Mesodermal cell (in vitro differentiated cells): ENCODE measurements around the gene RAPGEF5.

Experiments
- H3K27ac ChIP-seq: 2 replicates; pipeline ENCODE4 v1.7.0; 2013; ENCODE audit warnings: mild to moderate bottlenecking, low read depth, low read length, moderate library complexity; ENCODE audit not compliant: severe bottlenecking
- H3K36me3 ChIP-seq: 2 replicates; pipeline ENCODE4 v1.7.1; 2013; ENCODE audit warnings: mild to moderate bottlenecking, low read length, moderate library complexity; ENCODE audit not compliant: control insufficient read depth, insufficient read depth
- H3K4me1 ChIP-seq: one replicate; pipeline ENCODE4 v1.7.1; 2013; ENCODE audit warnings: mild to moderate bottlenecking, low read length; ENCODE audit not compliant: insufficient read depth, control insufficient read depth, poor library complexity, severe bottlenecking
- H3K4me3 ChIP-seq: 2 replicates; pipeline ENCODE4 v1.7.0; 2013; ENCODE audit warnings: low read length, control low read depth, mild to moderate bottlenecking; ENCODE audit not compliant: insufficient read depth, poor library complexity, severe bottlenecking; ENCODE audit errors: extremely low read depth
- H3K9me3 ChIP-seq: 2 replicates; pipeline ENCODE4 v1.7.1; 2013; ENCODE audit warnings: mild to moderate bottlenecking, low read length, moderate library complexity; ENCODE audit not compliant: control insufficient read depth
- WGBS, 2 experiments: methylation state at CpG; one replicate each; pipeline ENCODE4 v1.1.5; 2013; ENCODE audit warnings: missing lambda C conversion rate in 2 of 2; ENCODE audit not compliant: insufficient coverage in 2 of 2; 5-methylcytosine and 5-hydroxymethylcytosine counted together

RAPGEF5 gene

GRCh38 chr7:22193450-22193983 is 163.4 kb downstream of the RAPGEF5 start:
- no peaks in the 10 kb centered on the region for H3K36me3 ChIP-seq
- no peaks in the 10 kb centered on the region for H3K9me3 ChIP-seq
- peaks cover 4% of the 10 kb centered on the region for H3K4me1 ChIP-seq
- H3K27ac ChIP-seq, result no peak overlapping the region
- H3K4me3 ChIP-seq, result peak overlapping the region; percentile 31
- WGBS, 2 experiments, result 5 to 6% methylated on average over 15 to 17 of the region's 21 CpGs

- 20 to 46% methylated on average over 3 of the region's 3 CpGs for WGBS, 2 experiments
- H3K27ac ChIP-seq, result no peak overlapping the region
- peak overlapping the region; percentile 31 for H3K4me3 ChIP-seq
- H3K4me1 ChIP-seq, result peaks cover 4% of the 10 kb centered on the region
- H3K9me3 ChIP-seq, result no peaks in the 10 kb centered on the region
- H3K36me3 ChIP-seq, result no peaks in the 10 kb centered on the region
Observed at GRCh38 chr7:22192801-22193200, 164.2 kb downstream of the RAPGEF5 start.

GRCh38 chr7:22190736-22191135 is 166.2 kb downstream of the RAPGEF5 start:
- Histone ChIP-seq H3K4me3 (no peak overlapping the region), H3K9me3 (no peaks in the 10 kb centered on the region), H3K4me1 (peaks cover 4% of the 10 kb centered on the region), H3K27ac (no peak overlapping the region), H3K36me3 (no peaks in the 10 kb centered on the region)
- 95 to 100% methylated on average over 2 to 5 of the region's 8 CpGs for WGBS, 2 experiments

- H3K4me1 ChIP-seq, result peaks cover 4% of the 10 kb centered on the region
- H3K36me3 ChIP-seq, result no peaks in the 10 kb centered on the region
- no peaks in the 10 kb centered on the region for H3K9me3 ChIP-seq
- H3K27ac ChIP-seq, result no peak overlapping the region
- 83 to 90% methylated on average over 4 to 5 of the region's 6 CpGs for WGBS, 2 experiments
- no peak overlapping the region for H3K4me3 ChIP-seq
Observed at GRCh38 chr7:22189741-22190140, 167.2 kb downstream of the RAPGEF5 start.

GRCh38 chr7:22189230-22189629 is 167.7 kb downstream of the RAPGEF5 start:
- Histone ChIP-seq H3K4me1 (peaks cover 4% of the 10 kb centered on the region), H3K27ac (no peak overlapping the region), H3K36me3 (no peaks in the 10 kb centered on the region), H3K9me3 (no peaks in the 10 kb centered on the region), H3K4me3 (no peak overlapping the region)
- WGBS, 2 experiments, result 66 to 70% methylated on average over 2 to 3 of the region's 3 CpGs

GRCh38 chr7:22187691-22188348 is 169.1 kb downstream of the RAPGEF5 start:
- H3K4me3 ChIP-seq, result no peak overlapping the region
- no peaks in the 10 kb centered on the region for H3K9me3 ChIP-seq

GRCh38 chr7:22185559-22185958 is 171.4 kb downstream of the RAPGEF5 start:
- no peak overlapping the region for H3K4me3 ChIP-seq
- 100% methylated on average over 1 of the region's 1 CpG; no CpG with 5 or more reads in 1 of the 2 experiments for WGBS, 2 experiments
- H3K4me1 ChIP-seq, result no peaks in the 10 kb centered on the region
- H3K9me3 ChIP-seq, result no peaks in the 10 kb centered on the region
- no peaks in the 10 kb centered on the region for H3K36me3 ChIP-seq
- H3K27ac ChIP-seq, result no peak overlapping the region

More at GRCh38 chr7:22187691-22188348, 169.1 kb downstream of the RAPGEF5 start:
- no peaks in the 10 kb centered on the region for H3K4me1 ChIP-seq
- 100% methylated on average over 1 to 2 of the region's 6 CpGs for WGBS, 2 experiments
- no peak overlapping the region for H3K27ac ChIP-seq
- no peaks in the 10 kb centered on the region for H3K36me3 ChIP-seq

GRCh38 chr7:22184549-22185199 is 172.3 kb downstream of the RAPGEF5 start:
- Histone ChIP-seq H3K36me3 (no peaks in the 10 kb centered on the region), H3K9me3 (no peaks in the 10 kb centered on the region), H3K27ac (no peak overlapping the region), H3K4me3 (no peak overlapping the region), H3K4me1 (no peaks in the 10 kb centered on the region)
- WGBS, 2 experiments, result no CpG with 5 or more reads among the region's 5 CpGs

GRCh38 chr7:22183522-22184280 is 173.3 kb downstream of the RAPGEF5 start:
- Histone ChIP-seq H3K4me3 (no peak overlapping the region), H3K9me3 (no peaks in the 10 kb centered on the region)
- 76 to 94% methylated on average over 2 of the region's 6 CpGs for WGBS, 2 experiments

GRCh38 chr7:22182149-22182548 is 174.8 kb downstream of the RAPGEF5 start:
- H3K4me3 ChIP-seq, result no peak overlapping the region
- WGBS, 2 experiments, result 83 to 100% methylated on average over 1 to 3 of the region's 4 CpGs
- H3K36me3 ChIP-seq, result no peaks in the 10 kb centered on the region
- no peaks in the 10 kb centered on the region for H3K4me1 ChIP-seq
- no peak overlapping the region for H3K27ac ChIP-seq
- H3K9me3 ChIP-seq, result no peaks in the 10 kb centered on the region

More at GRCh38 chr7:22183522-22184280, 173.3 kb downstream of the RAPGEF5 start:
- Histone ChIP-seq H3K36me3 (no peaks in the 10 kb centered on the region), H3K27ac (no peak overlapping the region), H3K4me1 (no peaks in the 10 kb centered on the region)
